Stimulated activated CD8-positive, alpha-beta memory T cell treated with anti-CD3 and anti-CD28 coated beads, Interleukin-12 subunit alpha, Interleukin-12 subunit beta, amount 100 ng/mL, for 24 hours (primary cell): ENCODE results near the gene SPEM2.

ENCODE experiments used
- DNase-seq: peaks from one replicate; pipeline ENCODE4 v3.0.0-alpha.2; 2020; ENCODE audit errors: extremely low read depth

SPEM2 gene

DNA sequence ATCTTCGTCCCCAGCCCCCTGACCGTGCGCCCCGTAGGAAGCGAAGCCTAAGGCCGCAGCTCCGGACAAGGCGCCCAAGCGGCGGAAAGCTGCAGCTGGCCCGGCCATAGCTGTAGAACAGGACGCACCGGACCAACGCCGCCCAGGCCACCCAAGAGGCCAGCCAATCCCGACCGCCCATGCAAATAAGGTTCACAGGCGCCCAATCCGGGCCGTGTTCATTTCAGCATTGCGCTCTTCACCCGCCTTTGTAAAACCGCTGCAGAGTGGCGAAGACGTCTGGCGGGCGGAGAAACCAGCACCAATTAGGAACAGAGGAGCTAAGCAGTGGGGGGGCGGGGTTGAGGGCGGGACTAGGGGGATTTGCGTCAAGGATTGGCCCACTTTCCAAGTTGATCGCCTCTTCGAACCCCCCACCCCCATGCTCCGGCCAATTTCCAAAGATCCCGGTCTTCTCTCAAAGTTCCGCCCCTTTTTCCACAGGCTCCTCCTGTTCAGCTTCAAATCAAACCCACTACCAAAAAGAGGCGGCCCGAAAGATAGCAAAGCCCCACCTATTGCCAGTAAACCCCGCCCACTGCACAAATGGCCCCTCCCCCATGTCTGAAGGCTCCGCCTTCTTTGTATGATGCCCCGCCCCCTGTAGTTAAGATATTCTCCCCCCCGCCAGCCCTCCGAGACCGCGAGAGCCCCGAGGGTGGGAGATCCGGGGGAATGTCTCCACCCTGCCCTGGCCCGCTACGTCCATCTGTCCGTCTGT is 21.3 kb upstream of the SPEM2 start, which contains the start of gene TMEM256:
TSS of gene TMEM256 (minus strand) at position 121 of the 760 bp plus-strand sequence. CDS start at position 108, 13 bp downstream.
- DNase-seq = peak; percentile 91

DNA sequence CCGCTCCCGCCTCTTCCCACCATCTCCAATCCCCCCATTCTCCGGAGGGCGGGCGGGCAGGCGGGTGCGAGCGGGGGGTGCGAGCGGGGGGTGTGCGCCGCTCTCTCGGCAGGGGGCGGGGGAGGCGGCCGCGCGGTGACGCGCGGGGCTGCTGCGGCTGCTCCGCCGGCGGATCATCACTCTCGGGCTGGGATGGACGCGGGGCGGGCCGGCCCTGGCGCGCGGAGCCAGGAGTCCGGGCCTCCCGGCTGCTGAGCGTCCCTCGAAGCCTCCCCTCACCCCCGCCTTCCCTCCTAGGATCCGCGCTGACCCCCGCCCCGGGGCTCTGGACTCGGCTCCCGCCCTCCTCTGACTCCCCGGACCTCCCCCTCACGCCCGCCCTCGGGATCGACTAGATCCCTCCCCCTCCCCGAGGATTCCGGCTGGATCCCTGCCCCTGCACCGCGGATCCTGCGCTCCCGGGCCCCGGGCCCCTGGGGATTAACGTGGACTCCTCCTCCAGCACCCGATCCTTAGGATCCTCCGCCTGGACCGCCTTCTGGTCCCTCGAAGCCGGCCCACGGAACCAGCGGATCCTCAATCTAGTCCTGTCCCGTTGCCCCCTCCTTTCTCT is 20.6 kb upstream of the SPEM2 start:
- peak; percentile 59 for DNase-seq

- no peak for DNase-seq
Measured at GRCh38 chr17:7405350-7406234, 19.8 kb upstream of the SPEM2 start.

DNA sequence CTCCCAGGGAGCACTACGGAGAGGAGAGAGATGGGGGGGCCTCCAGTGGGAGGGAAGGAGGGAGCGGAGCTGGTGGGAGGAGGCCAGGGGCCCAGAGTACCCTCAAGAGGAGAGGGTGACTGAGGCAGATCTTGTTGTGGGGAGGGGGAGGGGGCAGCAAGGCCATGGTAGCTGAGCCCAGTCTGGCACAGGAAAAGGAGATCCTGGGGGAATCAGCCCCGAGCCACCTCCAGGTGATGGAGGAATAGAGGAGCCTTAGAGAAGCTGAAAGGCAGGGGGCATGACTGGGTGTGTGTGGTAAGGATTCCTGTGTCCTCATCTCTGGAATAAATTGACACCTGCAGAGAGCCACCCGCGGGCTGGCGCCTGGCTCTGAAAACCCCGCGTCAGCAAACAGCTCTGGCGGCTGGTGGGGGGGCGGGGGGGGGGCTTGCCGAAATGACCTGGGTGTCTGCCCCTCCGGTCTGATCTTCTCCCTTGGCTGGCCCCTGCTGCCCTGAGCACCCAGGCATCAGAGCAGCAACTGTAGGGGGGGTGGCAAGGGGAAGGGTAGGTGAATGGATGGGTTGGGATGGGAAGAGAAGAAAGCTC is 19.1 kb upstream of the SPEM2 start:
- DNase-seq = no peak

DNA sequence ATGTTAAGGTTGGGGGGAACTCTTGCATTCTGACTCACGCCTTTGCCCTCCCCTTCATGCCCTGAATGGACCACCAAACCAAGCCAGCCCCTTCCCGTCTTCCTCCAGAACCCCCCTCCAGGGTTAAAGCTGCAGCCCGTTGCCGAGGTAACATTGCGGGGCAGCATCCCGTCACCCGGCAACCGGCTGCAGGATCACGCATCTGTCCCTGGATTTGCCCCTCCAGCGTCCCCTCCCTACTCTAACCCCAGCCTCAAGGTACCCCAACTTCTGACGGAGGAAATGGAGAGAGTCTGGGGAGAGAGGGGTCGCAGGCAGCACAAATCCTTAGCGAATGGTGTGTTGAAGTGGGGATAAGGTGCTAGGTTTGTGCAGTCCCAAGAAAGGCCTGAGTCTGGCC is 18.3 kb upstream of the SPEM2 start:
- DNase-seq = no peak

GRCh38 chr17:7407485-7408251 is 17.7 kb upstream of the SPEM2 start, which contains the start of gene NLGN2:
Gene NLGN2, plus strand, starts transcription at chr17:7407845. Its CDS starts 411 bp downstream, at chr17:7408256.
- no peak for DNase-seq

- DNase-seq = no peak
Measured at GRCh38 chr17:7408252-7408727, 17.1 kb upstream of the SPEM2 start.

GRCh38 chr17:7408863-7409262 is 16.6 kb upstream of the SPEM2 start:
- no peak for DNase-seq

GRCh38 chr17:7409716-7410115 is 15.7 kb upstream of the SPEM2 start:
- no peak for DNase-seq

- no peak for DNase-seq
Measured at GRCh38 chr17:7410634-7411426, 14.6 kb upstream of the SPEM2 start.

- no peak for DNase-seq
Measured at GRCh38 chr17:7411427-7411750, 14.0 kb upstream of the SPEM2 start.

GRCh38 chr17:7413346-7413985 is 11.9 kb upstream of the SPEM2 start:
- no peak for DNase-seq

GRCh38 chr17:7414837-7415236 is 10.6 kb upstream of the SPEM2 start:
- DNase-seq = no peak

DNA sequence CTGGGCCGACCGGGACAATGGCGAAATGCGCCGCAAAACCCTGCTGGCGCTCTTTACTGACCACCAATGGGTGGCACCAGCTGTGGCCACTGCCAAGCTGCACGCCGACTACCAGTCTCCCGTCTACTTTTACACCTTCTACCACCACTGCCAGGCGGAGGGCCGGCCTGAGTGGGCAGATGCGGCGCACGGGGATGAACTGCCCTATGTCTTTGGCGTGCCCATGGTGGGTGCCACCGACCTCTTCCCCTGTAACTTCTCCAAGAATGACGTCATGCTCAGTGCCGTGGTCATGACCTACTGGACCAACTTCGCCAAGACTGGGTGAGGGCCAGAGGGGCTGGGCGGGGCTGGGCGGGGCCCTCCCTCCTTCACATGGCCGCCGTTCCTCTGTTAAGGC is 9.6 kb upstream of the SPEM2 start:
- no peak for DNase-seq

DNA sequence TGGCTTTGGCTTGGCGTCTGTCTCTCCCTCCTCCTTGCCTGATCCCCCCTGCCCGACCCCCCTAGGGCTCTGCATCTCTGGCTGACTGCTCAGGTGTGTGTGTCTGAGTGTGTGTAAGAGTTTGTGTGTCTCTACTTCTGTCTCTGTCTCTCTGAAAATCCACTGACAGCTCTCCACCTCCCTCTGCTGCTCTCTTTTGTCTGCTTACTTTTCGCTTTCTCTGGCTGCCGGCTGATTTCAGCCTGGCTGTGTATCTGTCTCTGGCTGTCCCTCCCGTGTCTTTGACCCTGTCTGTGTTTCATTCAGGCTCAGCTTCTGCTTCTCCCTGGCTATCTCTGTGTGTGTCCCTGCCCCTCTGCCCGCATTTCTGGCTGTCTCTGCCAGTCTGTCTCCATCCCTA is 9.1 kb upstream of the SPEM2 start:
- no peak for DNase-seq

DNA sequence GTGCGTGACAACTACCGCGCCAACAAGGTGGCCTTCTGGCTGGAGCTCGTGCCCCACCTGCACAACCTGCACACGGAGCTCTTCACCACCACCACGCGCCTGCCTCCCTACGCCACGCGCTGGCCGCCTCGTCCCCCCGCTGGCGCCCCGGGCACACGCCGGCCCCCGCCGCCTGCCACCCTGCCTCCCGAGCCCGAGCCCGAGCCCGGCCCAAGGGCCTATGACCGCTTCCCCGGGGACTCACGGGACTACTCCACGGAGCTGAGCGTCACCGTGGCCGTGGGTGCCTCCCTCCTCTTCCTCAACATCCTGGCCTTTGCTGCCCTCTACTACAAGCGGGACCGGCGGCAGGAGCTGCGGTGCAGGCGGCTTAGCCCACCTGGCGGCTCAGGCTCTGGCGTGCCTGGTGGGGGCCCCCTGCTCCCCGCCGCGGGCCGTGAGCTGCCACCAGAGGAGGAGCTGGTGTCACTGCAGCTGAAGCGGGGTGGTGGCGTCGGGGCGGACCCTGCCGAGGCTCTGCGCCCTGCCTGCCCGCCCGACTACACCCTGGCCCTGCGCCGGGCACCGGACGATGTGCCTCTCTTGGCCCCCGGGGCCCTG is 8.3 kb upstream of the SPEM2 start:
- no peak for DNase-seq

GRCh38 chr17:7418472-7419152 is 6.8 kb upstream of the SPEM2 start:
- DNase-seq = no peak

DNA sequence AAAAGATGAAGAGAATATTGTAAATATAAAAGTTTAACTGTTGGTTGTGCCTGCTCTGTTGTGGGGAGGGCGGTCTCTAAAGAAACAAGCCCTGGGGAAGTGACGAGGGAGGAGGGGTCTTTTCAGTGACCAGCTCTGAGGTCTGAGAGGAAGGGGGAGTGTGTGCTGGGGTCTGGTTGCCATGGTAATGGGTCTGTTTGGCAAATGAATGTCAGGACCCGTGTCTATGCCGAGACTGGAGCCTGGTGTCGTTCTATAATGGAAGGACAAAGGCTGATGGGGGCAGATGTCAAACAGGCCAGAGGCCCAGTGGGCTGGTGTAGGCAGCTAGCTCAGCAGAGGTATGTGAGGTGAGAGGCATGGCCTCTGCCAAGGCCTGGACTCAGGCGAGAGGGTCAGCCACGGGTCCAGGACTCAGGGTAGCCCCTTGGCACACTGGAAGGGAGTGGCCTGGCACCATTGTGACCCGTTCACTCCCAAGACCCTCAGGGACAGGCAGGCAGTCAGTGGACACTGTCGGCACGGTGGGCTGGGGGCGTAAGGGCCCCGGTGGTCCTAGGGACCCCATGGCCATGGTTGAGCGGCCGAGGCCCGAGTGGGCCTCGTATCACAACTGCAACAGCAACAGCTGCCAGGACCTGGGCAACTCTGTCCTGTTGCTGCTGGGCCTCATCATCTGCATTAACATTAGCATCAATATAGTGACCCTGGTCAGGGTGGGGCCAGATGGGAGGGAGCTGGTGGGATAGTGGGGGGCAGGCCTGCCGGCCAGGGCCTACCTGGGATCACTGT is 5.4 kb upstream of the SPEM2 start, which contains the start of gene SPEM1:
TSS of gene SPEM1 (plus strand) at position 506 of the 792 bp plus-strand sequence. CDS start at position 567, 61 bp downstream.
- DNase-seq = no peak
